ENCODE measurements around the gene RRAGD. TPM values are rescaled to one million over a fixed set of nuclear protein-coding genes. Genes with fewer than 3 reads are reported as not detected.

Gene RRAGD
- total and polyA plus RNA-seq, 2 of the 13 experiments (the other 11 are each of a cell fraction or from before 2014, with no cell fraction given): 0.35 to 0.53 TPM

DNA sequence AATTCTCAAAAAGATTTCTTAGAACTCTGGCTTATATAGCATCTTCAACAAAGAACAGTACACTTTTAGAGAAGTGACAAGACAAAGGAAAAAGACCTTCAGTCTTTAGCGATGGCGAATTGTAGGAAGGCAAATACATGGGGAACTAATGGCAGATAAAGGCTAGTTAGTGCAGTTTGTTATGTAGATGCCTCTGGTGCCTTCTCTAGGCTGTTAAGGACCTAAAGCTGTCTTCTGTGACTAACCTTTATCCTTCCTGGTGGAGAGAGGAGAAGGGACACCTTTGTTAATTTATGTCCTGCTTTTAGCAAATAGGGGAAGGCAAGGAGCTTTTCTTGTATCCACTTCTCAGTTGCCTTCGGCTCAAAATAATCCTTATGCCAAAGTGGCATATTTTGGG lies 28.1 kb upstream of the RRAGD start:
- Histone ChIP-seq H3K4me3 (replicated peaks in 1 of 3; ENCODE audit: insufficient read depth in 1 of 3, low read depth in 2 of 3, low read length in 3 of 3) (no peak overlapping the region), H3K4me2 (ENCODE audit: low read depth, low read length) (no peak overlapping the region), H3K79me2 (ENCODE audit: insufficient read depth, low read length) (no peaks in the 10 kb centered on the region), H3K9ac (ENCODE audit: insufficient read depth, low read depth, low read length) (no peak overlapping the region), H3K36me3 (replicated peaks in 1 of 2; ENCODE audit: control insufficient read depth in 1 of 2, insufficient read depth in 2 of 2, low read length in 2 of 2) (no peaks in the 10 kb centered on the region), H3K27ac (ENCODE audit: extremely low read length, insufficient read depth, low read length) (no peak overlapping the region), H3K27me3 (ENCODE audit: control insufficient read depth in 1 of 2, insufficient read depth in 2 of 2, low read length in 2 of 2) (no peaks in the 10 kb centered on the region), H3K9me3 (ENCODE audit: low read length) (no peaks in the 10 kb centered on the region), H3K4me1 (ENCODE audit: insufficient read depth, low read length) (no peaks in the 10 kb centered on the region), H2AFZ (ENCODE audit: low read length) (no peak overlapping the region), H4K20me1 (ENCODE audit: insufficient read depth, low read length) (no peaks in the 10 kb centered on the region)
- in situ Hi-C loops (cut with HindIII; ENCODE audit: extremely low pct_ligation_motif_present, low pct_unique_long_range_greater_than_20kb) (no loop called here), intact Hi-C loops (cut with micrococcal nuclease; ENCODE audit: unreplicated experiment) (no loop called here)
- POLR2A ChIA-PET: no interaction called here
- no peak for DNase-seq (ENCODE audit: low spot score)
- TF ChIP-seq RARG (CRISPR knock-in tag; IDR thresholded peaks at IDR 0.05; ENCODE audit: low read depth): no peak
- no peak for TF ChIP-seq ZNF552 (CRISPR knock-in tag; IDR thresholded peaks at IDR 0.05; ENCODE audit: borderline replicate concordance)
- TF ChIP-seq ZNF776 (CRISPR knock-in tag; IDR thresholded peaks at IDR 0.05): no peak
- TF ChIP-seq ZNF615 (CRISPR knock-in tag; IDR thresholded peaks at IDR 0.05; ENCODE audit: borderline replicate concordance): no peak
- TF ChIP-seq PRMT3 (CRISPR knock-in tag; IDR thresholded peaks at IDR 0.05; ENCODE audit: borderline replicate concordance, low read depth): no peak
- TF ChIP-seq HOXD1 (CRISPR knock-in tag; IDR thresholded peaks at IDR 0.05): no peak
- TF ChIP-seq ZNF350 (CRISPR knock-in tag; IDR thresholded peaks at IDR 0.05; ENCODE audit: borderline replicate concordance, low read depth): no peak
- TF ChIP-seq CBX2 (IDR thresholded peaks at IDR 0.05; ENCODE audit: low read depth, low read length): no peak
- no peak for TF ChIP-seq CBX2 (CRISPR knock-in tag; IDR thresholded peaks at IDR 0.05; ENCODE audit: low read depth)
- TF ChIP-seq CEBPG (CRISPR knock-in tag; IDR thresholded peaks at IDR 0.05): no peak
- no peak for TF ChIP-seq ZBTB46 (CRISPR knock-in tag; IDR thresholded peaks at IDR 0.05; ENCODE audit: borderline replicate concordance)
- no peak for TF ChIP-seq CEBPB (IDR thresholded peaks at IDR 0.05; ENCODE audit: borderline replicate concordance, low read depth, low read length)
- TF ChIP-seq, protein P1, sequence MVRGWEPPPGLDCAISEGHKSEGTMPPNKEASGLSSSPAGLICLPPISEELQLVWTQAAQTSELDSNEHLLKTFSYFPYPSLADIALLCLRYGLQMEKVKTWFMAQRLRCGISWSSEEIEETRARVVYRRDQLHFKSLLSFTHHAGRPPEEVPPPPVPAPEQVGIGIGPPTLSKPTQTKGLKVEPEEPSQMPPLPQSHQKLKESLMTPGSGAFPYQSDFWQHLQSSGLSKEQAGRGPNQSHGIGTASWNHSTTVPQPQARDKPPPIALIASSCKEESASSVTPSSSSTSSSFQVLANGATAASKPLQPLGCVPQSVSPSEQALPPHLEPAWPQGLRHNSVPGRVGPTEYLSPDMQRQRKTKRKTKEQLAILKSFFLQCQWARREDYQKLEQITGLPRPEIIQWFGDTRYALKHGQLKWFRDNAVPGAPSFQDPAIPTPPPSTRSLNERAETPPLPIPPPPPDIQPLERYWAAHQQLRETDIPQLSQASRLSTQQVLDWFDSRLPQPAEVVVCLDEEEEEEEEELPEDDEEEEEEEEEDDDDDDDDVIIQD (CRISPR knock-in tag; IDR thresholded peaks at IDR 0.05; ENCODE audit: low read depth): no peak
- TF ChIP-seq ZBTB3 (CRISPR knock-in tag; IDR thresholded peaks at IDR 0.05; ENCODE audit: borderline replicate concordance, low read depth): no peak
- no peak for TF ChIP-seq SOX5 (CRISPR knock-in tag; IDR thresholded peaks at IDR 0.05; ENCODE audit: borderline replicate concordance)
- no peak for TF ChIP-seq HNF4G (IDR thresholded peaks at IDR 0.05; ENCODE audit: borderline replicate concordance, low read depth, low read length)
- no peak for TF ChIP-seq HNF4G (CRISPR knock-in tag; IDR thresholded peaks at IDR 0.05; ENCODE audit: borderline replicate concordance, low read depth)
- TF ChIP-seq KLF12 (CRISPR knock-in tag; IDR thresholded peaks at IDR 0.05; ENCODE audit: borderline replicate concordance): no peak
- no peak for TF ChIP-seq ZBTB49 (CRISPR knock-in tag; IDR thresholded peaks at IDR 0.05; ENCODE audit: borderline replicate concordance)
- TF ChIP-seq BATF2 (CRISPR knock-in tag; IDR thresholded peaks at IDR 0.05): no peak
- BruUV-seq (replicated peaks): no TSS peak
- WGBS (ENCODE audit: low lambda C conversion rate): 69% methylated on average over 3 of the region's 3 CpGs
- ATAC-seq: no peak
- CTCF ChIA-PET (ENCODE audit: low intra/inter-chr PET ratio, low total read pairs): no interaction called here
- no peak for FAIRE-seq

Measured in HepG2 (cell line).